Neural progenitor cell (in vitro differentiated cells): ENCODE measurements around the gene SYT1.

Experiments used
- CTCF ChIP-seq: fragments of 200-600 bp; sonication (generic); IDR thresholded peaks from 2 replicates; pipeline ENCODE4 v1.5.1; 2017; ENCODE audit warnings: antibody characterized with exemption, mild to moderate bottlenecking
- EZH2 ChIP-seq: fragments of 200-600 bp; sonication (generic); IDR thresholded peaks from 2 replicates; pipeline ENCODE4 v1.6.1; 2017; ENCODE audit warnings: antibody characterized with exemption, mild to moderate bottlenecking, moderate library complexity
- EZH2phosphoT487 ChIP-seq: fragments of 200-600 bp; sonication (generic); IDR thresholded peaks from 2 replicates; pipeline ENCODE4 v1.6.1; 2017; ENCODE audit warnings: antibody characterized with exemption

- TF ChIP-seq CTCF = no peak
- TF ChIP-seq EZH2 = no peak
- TF ChIP-seq EZH2phosphoT487 = no peak
Observed at GRCh38 chr12:78963439-78964227, 99.1 kb downstream of the SYT1 start.
